GM12878 (cell line): ENCODE measurements around the gene SAMD4A. TPM values are rescaled to one million over a fixed set of nuclear protein-coding genes. Genes with fewer than 3 reads are reported as not detected.

ENCODE experiments used
- ATAC-seq: fragments of 200-7000 bp; cut with Tn5 transposase; 3 replicates; pipeline ENCODE4 v1.9.1; 2020; ENCODE audit warnings: mild to moderate bottlenecking, moderate library complexity
- BruUV-seq: library from RNA; stranded (reverse); fragments of 400-500 nt; replicated peaks from 2 replicates; lab custom pipeline; 2021; lab: Mats Ljungman, UMichigan
- CTCF ChIA-PET: fragments of 300-600 bp; sonication (Branson Sonifier 250); formaldehyde crosslinking; extraction: SDS; loops from one replicate; lab custom pipeline; 2021; ENCODE audit warnings: inconsistent platforms; lab: Yijun Ruan, JAX
- POLR2A ChIA-PET: fragments of 350-600 bp; formaldehyde crosslinking; extraction: SDS; loops from one replicate; lab custom pipeline; 2021; ENCODE audit warnings: inconsistent platforms; lab: Charles Lee
- RAD21 ChIA-PET: fragments of 300-600 bp; sonication (Branson Sonifier 250); formaldehyde crosslinking; loops from one replicate; lab custom pipeline; 2023; ENCODE audit warnings: antibody characterized with exemption; ENCODE audit not compliant: unreplicated experiment; lab: Charles Lee
- SMC1A ChIA-PET: fragments of 300-600 bp; sonication (Branson Sonifier 250); formaldehyde crosslinking; loops from one replicate; lab custom pipeline; 2023; ENCODE audit not compliant: unreplicated experiment, uncharacterized antibody; lab: Charles Lee
- DNase-seq: peaks from one replicate; pipeline ENCODE4 v3.0.0-alpha.2; 2011; ENCODE audit warnings: low read depth, low spot score
- FAIRE-seq: peaks from 3 replicates; lab custom pipeline; 2011; peaks lifted over from hg19 to GRCh38; lab: Jason Lieb, UNC
- H2AFZ ChIP-seq: 2 replicates; pipeline ENCODE4 v1.6.0; 2011; ENCODE audit warnings: low read depth, low read length, control low read depth; ENCODE audit not compliant: control insufficient read depth
- H3K27ac ChIP-seq: 2 replicates; pipeline ENCODE4 v1.5.1; 2011; ENCODE audit warnings: control low read depth; ENCODE audit not compliant: control insufficient read depth, insufficient read depth
- H3K27me3 ChIP-seq, 2 experiments: replicated peaks in 1 of 2; 2 replicates each; pipeline versions ENCODE4 v1.6.0 to v1.6.1; 2011; ENCODE audit warnings: low read length in 1 of 2; ENCODE audit not compliant: control insufficient read depth in 2 of 2, insufficient read depth in 2 of 2
- H3K36me3 ChIP-seq, 2 experiments: 2 replicates each; pipeline ENCODE4 v1.5.1; 2011; ENCODE audit warnings: low read length in 1 of 2; ENCODE audit not compliant: control insufficient read depth in 2 of 2, insufficient read depth in 2 of 2
- H3K4me1 ChIP-seq: 2 replicates; pipeline ENCODE4 v1.6.1; 2011; ENCODE audit warnings: mild to moderate bottlenecking, low read length, moderate library complexity, mixed read lengths; ENCODE audit not compliant: control insufficient read depth, insufficient read depth
- H3K4me2 ChIP-seq: 2 replicates; pipeline ENCODE4 v1.6.0; 2011; ENCODE audit warnings: control low read depth; ENCODE audit not compliant: control insufficient read depth, insufficient read depth
- H3K4me3 ChIP-seq: fragments of 200-600 bp; sonication (generic); 2 replicates; pipeline ENCODE4 v1.5.1; 2016
- H3K79me2 ChIP-seq: 2 replicates; pipeline ENCODE4 v1.6.0; 2011; ENCODE audit warnings: low read length; ENCODE audit not compliant: control insufficient read depth, insufficient read depth
- H3K9ac ChIP-seq: 2 replicates; pipeline ENCODE4 v1.8.0; 2011; ENCODE audit warnings: low read length, control low read depth, mixed read lengths; ENCODE audit not compliant: control insufficient read depth, insufficient read depth
- H3K9me3 ChIP-seq: replicated peaks from 3 replicates; pipeline ENCODE4 v1.5.1; 2011; ENCODE audit warnings: mild to moderate bottlenecking, low read length; ENCODE audit not compliant: control insufficient read depth, insufficient read depth
- H4K20me1 ChIP-seq: 2 replicates; pipeline ENCODE4 v1.6.0; 2011; ENCODE audit not compliant: control insufficient read depth, insufficient read depth
- ASH2L ChIP-seq: fragments of 300-600, 200-600 bp; sonication (generic); IDR thresholded peaks from 2 replicates; pipeline ENCODE4 v1.6.1; 2017; ENCODE audit warnings: low read depth, mild to moderate bottlenecking, borderline replicate concordance
- ATF7 ChIP-seq: fragments of 450-650 bp; IDR thresholded peaks from 2 replicates; pipeline ENCODE4 v1.6.1; 2016; ENCODE audit warnings: low read depth, mild to moderate bottlenecking
- DPF2 ChIP-seq: fragments of 450-650 bp; IDR thresholded peaks from 2 replicates; pipeline ENCODE4 v1.6.1; 2017; ENCODE audit warnings: mild to moderate bottlenecking
- EP300 ChIP-seq, 2 experiments: fragments of 150-350 bp in 1 of 2; IDR thresholded peaks; 2 replicates each; pipeline ENCODE4 v1.6.1; 2011 to 2012; ENCODE audit warnings: low read depth in 2 of 2, low read length in 2 of 2, borderline replicate concordance in 1 of 2, improper control_type of control experiment in 1 of 2, inconsistent platforms in 1 of 2; ENCODE audit not compliant: control insufficient read depth in 1 of 2
- FOS ChIP-seq: IDR thresholded peaks from 3 replicates; pipeline ENCODE4 v1.6.1; 2011; ENCODE audit warnings: borderline replicate concordance; ENCODE audit not compliant: insufficient read length; ENCODE audit errors: extremely low read depth
- GABPA ChIP-seq: IDR thresholded peaks from 2 replicates; pipeline ENCODE4 v1.6.1; 2014; ENCODE audit warnings: antibody characterized with exemption, low read depth, mild to moderate bottlenecking, inconsistent platforms
- IRF3 ChIP-seq: fragments of 450-650 bp; IDR thresholded peaks from 2 replicates; pipeline ENCODE4 v1.6.1; 2014; ENCODE audit warnings: mild to moderate bottlenecking
- KLF5 ChIP-seq: fragments of 450-650 bp; IDR thresholded peaks from 2 replicates; pipeline ENCODE4 v1.6.1; 2014; ENCODE audit warnings: mild to moderate bottlenecking; ENCODE audit not compliant: partially characterized antibody
- MTA3 ChIP-seq: IDR thresholded peaks from 2 replicates; pipeline ENCODE4 v1.6.1; 2012; ENCODE audit warnings: low read length, inconsistent platforms, borderline replicate concordance
- MXI1 ChIP-seq: fragments of 150-350 bp; IDR thresholded peaks from 2 replicates; pipeline ENCODE4 v1.6.1; 2011; ENCODE audit warnings: low read depth, mild to moderate bottlenecking, inconsistent platforms, low read length, improper control_type of control experiment
- NKRF ChIP-seq: fragments of 450-650 bp; conservative IDR thresholded peaks from 2 replicates; pipeline ENCODE4 v1.6.1; 2017; ENCODE audit warnings: mild to moderate bottlenecking, moderate library complexity
- PML ChIP-seq: IDR thresholded peaks from 2 replicates; pipeline ENCODE4 v1.6.1; 2012; ENCODE audit warnings: low read length, inconsistent platforms
- USF1 ChIP-seq: IDR thresholded peaks from 2 replicates; pipeline ENCODE4 v1.6.1; 2011; ENCODE audit warnings: borderline replicate concordance, low read depth, mild to moderate bottlenecking, moderate library complexity, mixed read lengths, low read length; ENCODE audit not compliant: insufficient read depth; ENCODE audit errors: extremely low read length
- ZBTB33 ChIP-seq: fragments of 450-650 bp; IDR thresholded peaks from 2 replicates; pipeline ENCODE4 v1.6.1; 2017; ENCODE audit warnings: mild to moderate bottlenecking
- WGBS: methylation state at CpG from one replicate; pipeline ENCODE4 v1.1.6; 2016; ENCODE audit warnings: low lambda C conversion rate; ENCODE audit not compliant: insufficient replicate concordance, insufficient coverage; ENCODE audit errors: missing lambda C conversion rate; 5-methylcytosine and 5-hydroxymethylcytosine counted together
- in situ Hi-C: fragments of 300-500 bp; cut with MboI; formaldehyde crosslinking; loops from 9 replicates; pipeline ENCODE4 v1.14.3; 2018; ENCODE audit warnings: mixed read lengths
- intact Hi-C: fragments of 100-400 bp; cut with micrococcal nuclease; formaldehyde crosslinking; loops from one replicate; pipeline ENCODE4 v1.14.2; 2022; ENCODE audit not compliant: unreplicated experiment
- polyA plus RNA-seq, 11 experiments: library from polyadenylated mRNA; depleted of rRNA in 4 of 11; unstranded in 6 of 11; stranded (reverse) in 5 of 11; fragments of >200 nt; fragmentation: Nextera tagmentation in 4 of 11; fragmentation: Illumina TruSeq in 1 of 11; extraction: Ambion mirVana in 4 of 11; extraction: Trizol in 1 of 11; gene quantifications; 1 replicate in 1 of 11; 2 replicates in 10 of 11; pipeline versions ENCODE4 v1.2.1 to v1.2.3, GENCODE V29; 2011 to 2016; ENCODE audit warnings: inconsistent platforms in 2 of 11, missing spikeins in 2 of 11, low read depth in 1 of 11
- total RNA-seq, 4 experiments: library from RNA; depleted of rRNA in 3 of 4; stranded (reverse); fragments of >200 nt in 3 of 4; fragmentation: Illumina TruSeq in 1 of 4; extraction: Trizol in 1 of 4; gene quantifications; 2 replicates each; pipeline versions ENCODE4 v1.2.1 to v1.2.3, GENCODE V29; 2013 to 2021

SAMD4A gene
- total and polyA plus RNA-seq, 10 of the 15 experiments (the other 5 are each of a cell fraction or from before 2014, with no cell fraction given), result 0.05 to 0.56 (median 0.31) TPM

DNA sequence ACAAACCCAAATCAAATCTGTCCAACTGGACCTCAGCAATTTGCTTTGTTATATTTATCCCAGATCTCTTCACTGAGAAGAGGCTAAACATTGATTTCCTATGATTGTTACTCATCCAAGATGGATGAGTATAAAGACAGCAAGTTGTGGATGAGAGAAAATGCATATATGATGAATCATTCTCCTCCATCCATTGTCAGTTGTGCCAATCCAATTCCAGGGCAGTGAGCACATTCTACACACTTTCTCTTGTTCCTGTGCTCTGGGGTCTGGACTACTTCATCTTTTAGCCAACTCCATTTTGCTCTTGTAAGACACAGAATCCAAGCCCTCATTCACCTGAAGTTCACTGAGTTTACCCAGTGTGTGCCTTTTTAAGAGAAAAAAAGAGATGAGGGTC lies 230.0 kb downstream of the SAMD4A start (continued):
- TF ChIP-seq EP300 (IDR thresholded peaks at IDR 0.05; ENCODE audit: borderline replicate concordance in 1 of 2, control insufficient read depth in 1 of 2, low read depth in 2 of 2, low read length in 2 of 2) (no peak), KLF5 (no peak), FOS (no peak), USF1 (no peak), ATF7 (no peak), MXI1 (no peak)
- TF ChIP-seq, all 136 proteins: peak for 0

GRCh38 chr14:54797556-54797955 lies 230.6 kb downstream of the SAMD4A start:
- intact Hi-C loops, result no loop called here
- SMC1A ChIA-PET, result no interaction called here
- RAD21 ChIA-PET, result no interaction called here
- no peaks in the 10 kb centered on the region for H4K20me1 ChIP-seq
- TF ChIP-seq NKRF (no peak), MTA3 (no peak), ZBTB33 (no peak), ASH2L (no peak), IRF3 (no peak), GABPA (no peak), DPF2 (no peak), PML (no peak)
- TF ChIP-seq, all 136 proteins: peak for 0
- ATAC-seq (no peak), DNase-seq (no peak), FAIRE-seq (no peak)
- Histone ChIP-seq H3K27ac (no peak overlapping the region), H3K4me1 (no peaks in the 10 kb centered on the region), H3K9me3 (no peaks in the 10 kb centered on the region; the same call in 2 of the 3 replicates), H3K79me2 (no peaks in the 10 kb centered on the region), H2AFZ (no peak overlapping the region), H3K27me3 (peaks cover 0 to 3% of the 10 kb centered on the region in 2 experiments; a peak in 2 of 4 replicates), H3K36me3 (no peaks in the 10 kb centered on the region), H3K4me3 (no peak overlapping the region), H3K9ac (no peak overlapping the region), H3K4me2 (no peak overlapping the region)
- 55% methylated on average over 6 of the region's 6 CpGs for WGBS
- CTCF ChIA-PET, result interaction anchor here (2.0 kb wide), 1 partner anchor 233 kb away, joined by 8 read pairs; no protein-coding TSS in a partner anchor
- in situ Hi-C loops, result no loop called here
- BruUV-seq, result no TSS peak
- POLR2A ChIA-PET, result no interaction called here
